ENCODE measurements around the gene DRC7. TPM values are rescaled to one million over a fixed set of nuclear protein-coding genes. Genes with fewer than 3 reads are reported as not detected.

Gene DRC7
- total RNA-seq, 4 donors from 2014 or later: 0.22 to 2.1 TPM; not detected in 2

GRCh38 chr16:57721356-57722209 lies 27.0 kb downstream of the DRC7 start:
- no peak overlapping the region for H3K27ac ChIP-seq
- H3K9me3 ChIP-seq: no peaks in the 10 kb centered on the region
- no peak overlapping the region for H3K4me3 ChIP-seq
- H3K27me3 ChIP-seq: no peaks in the 10 kb centered on the region
- H3K36me3 ChIP-seq: no peaks in the 10 kb centered on the region
- TF ChIP-seq, protein P1, sequence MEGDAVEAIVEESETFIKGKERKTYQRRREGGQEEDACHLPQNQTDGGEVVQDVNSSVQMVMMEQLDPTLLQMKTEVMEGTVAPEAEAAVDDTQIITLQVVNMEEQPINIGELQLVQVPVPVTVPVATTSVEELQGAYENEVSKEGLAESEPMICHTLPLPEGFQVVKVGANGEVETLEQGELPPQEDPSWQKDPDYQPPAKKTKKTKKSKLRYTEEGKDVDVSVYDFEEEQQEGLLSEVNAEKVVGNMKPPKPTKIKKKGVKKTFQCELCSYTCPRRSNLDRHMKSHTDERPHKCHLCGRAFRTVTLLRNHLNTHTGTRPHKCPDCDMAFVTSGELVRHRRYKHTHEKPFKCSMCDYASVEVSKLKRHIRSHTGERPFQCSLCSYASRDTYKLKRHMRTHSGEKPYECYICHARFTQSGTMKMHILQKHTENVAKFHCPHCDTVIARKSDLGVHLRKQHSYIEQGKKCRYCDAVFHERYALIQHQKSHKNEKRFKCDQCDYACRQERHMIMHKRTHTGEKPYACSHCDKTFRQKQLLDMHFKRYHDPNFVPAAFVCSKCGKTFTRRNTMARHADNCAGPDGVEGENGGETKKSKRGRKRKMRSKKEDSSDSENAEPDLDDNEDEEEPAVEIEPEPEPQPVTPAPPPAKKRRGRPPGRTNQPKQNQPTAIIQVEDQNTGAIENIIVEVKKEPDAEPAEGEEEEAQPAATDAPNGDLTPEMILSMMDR (IDR thresholded peaks at IDR 0.05): no peak
- TF ChIP-seq EP300 (IDR thresholded peaks at IDR 0.05) (no peak), POLR2A (IDR thresholded peaks at IDR 0.05) (no peak)
- WGBS, 2 donors: 65 to 70% methylated on average over 17 of the region's 17 CpGs
- H3K4me1 ChIP-seq: no peaks in the 10 kb centered on the region
- DNase-seq (ENCODE audit: low spot score in 2 of 2): no peak

- TF ChIP-seq EP300 (IDR thresholded peaks at IDR 0.05) (no peak), POLR2A (IDR thresholded peaks at IDR 0.05) (no peak)
- TF ChIP-seq, protein P1 (IDR thresholded peaks at IDR 0.05): no peak
- Histone ChIP-seq H3K4me3 (no peak overlapping the region), H3K4me1 (no peaks in the 10 kb centered on the region), H3K27ac (no peak overlapping the region), H3K27me3 (no peaks in the 10 kb centered on the region), H3K9me3 (no peaks in the 10 kb centered on the region), H3K36me3 (no peaks in the 10 kb centered on the region)
- WGBS, 2 donors: 86 to 94% methylated on average over 2 of the region's 2 CpGs
- DNase-seq (ENCODE audit: low spot score in 2 of 2): no peak
Measured at GRCh38 chr16:57722210-57722499, 27.5 kb downstream of the DRC7 start.

- Histone ChIP-seq H3K9me3 (no peaks in the 10 kb centered on the region), H3K27ac (no peak overlapping the region), H3K4me3 (no peak overlapping the region), H3K4me1 (no peaks in the 10 kb centered on the region), H3K27me3 (no peaks in the 10 kb centered on the region), H3K36me3 (no peaks in the 10 kb centered on the region)
- no peak for DNase-seq (ENCODE audit: low spot score in 2 of 2)
- 76 to 77% methylated on average over 11 of the region's 11 CpGs for WGBS, 2 donors
- TF ChIP-seq, protein P1 (IDR thresholded peaks at IDR 0.05): no peak
- TF ChIP-seq EP300 (IDR thresholded peaks at IDR 0.05): no peak
- no peak for TF ChIP-seq POLR2A (IDR thresholded peaks at IDR 0.05)
Measured at GRCh38 chr16:57722651-57723050, 28.0 kb downstream of the DRC7 start.

- no peak overlapping the region for H3K27ac ChIP-seq
- H3K9me3 ChIP-seq: no peaks in the 10 kb centered on the region
- WGBS, 2 donors: 56 to 57% methylated on average over 7 of the region's 7 CpGs
- H3K36me3 ChIP-seq: no peaks in the 10 kb centered on the region
- H3K4me1 ChIP-seq: no peaks in the 10 kb centered on the region
- no peak for TF ChIP-seq EP300 (IDR thresholded peaks at IDR 0.05)
- TF ChIP-seq, protein P1 (IDR thresholded peaks at IDR 0.05): no peak
- TF ChIP-seq POLR2A (IDR thresholded peaks at IDR 0.05): no peak
- DNase-seq (ENCODE audit: low spot score in 2 of 2): no peak
- H3K4me3 ChIP-seq: no peak overlapping the region
- no peaks in the 10 kb centered on the region for H3K27me3 ChIP-seq
Measured at GRCh38 chr16:57723170-57723569, 28.6 kb downstream of the DRC7 start.

- DNase-seq (ENCODE audit: low spot score in 2 of 2): no peak
- WGBS, 2 donors: 57 to 80% methylated on average over 9 to 15 of the region's 15 CpGs
- TF ChIP-seq EP300 (IDR thresholded peaks at IDR 0.05) (no peak), POLR2A (IDR thresholded peaks at IDR 0.05) (no peak)
- TF ChIP-seq, protein P1 (IDR thresholded peaks at IDR 0.05): no peak
- H3K27ac ChIP-seq: no peak overlapping the region
- H3K27me3 ChIP-seq: no peaks in the 10 kb centered on the region
- H3K4me3 ChIP-seq: no peak overlapping the region
- H3K9me3 ChIP-seq: no peaks in the 10 kb centered on the region
- no peaks in the 10 kb centered on the region for H3K36me3 ChIP-seq
- H3K4me1 ChIP-seq: no peaks in the 10 kb centered on the region
Measured at GRCh38 chr16:57724531-57724930, 29.9 kb downstream of the DRC7 start.
